HAP-1 (cell line): ENCODE results near the gene LSM14A.
"Not testable (repeated sequence)": the region's sequence is repeated elsewhere in the genome, so short reads cannot be mapped to it uniquely, and the experiment has no call there.

ENCODE experiments used
- DNase-seq, 2 experiments: peaks; one replicate each; pipeline ENCODE4 v3.0.0-alpha.2; 2016 to 2020; ENCODE audit warnings: low spot score in 2 of 2
- H3K27me3 ChIP-seq: fragments of 250-450 bp; sonication (Bioruptor Pico); 2 replicates; pipeline ENCODE4 v1.5.1; 2020; ENCODE audit warnings: low read depth, mild to moderate bottlenecking, moderate library complexity
- H3K36me3 ChIP-seq: fragments of 250-450 bp; sonication (Bioruptor Pico); replicated peaks from 2 replicates; pipeline ENCODE4 v1.5.1; 2020; ENCODE audit warnings: mild to moderate bottlenecking
- H3K4me1 ChIP-seq: fragments of 250-450 bp; sonication (Bioruptor Pico); 2 replicates; pipeline ENCODE4 v1.5.1; 2020; ENCODE audit warnings: mild to moderate bottlenecking
- H3K4me3 ChIP-seq: fragments of 250-450 bp; sonication (Bioruptor Pico); 2 replicates; pipeline ENCODE4 v1.5.1; 2020; ENCODE audit warnings: mild to moderate bottlenecking, moderate library complexity
- H3K9me3 ChIP-seq: fragments of 250-450 bp; sonication (Bioruptor Pico); 2 replicates; pipeline ENCODE4 v1.5.1; 2020; ENCODE audit warnings: mild to moderate bottlenecking, moderate library complexity
- in situ Hi-C: fragments of 300-500 bp; cut with MboI; formaldehyde crosslinking; loops from 3 replicates; pipeline ENCODE4 v1.14.3; 2020; ENCODE audit warnings: low sequenced_read_pairs, inconsistent platforms, mixed read lengths

Gene LSM14A

DNA sequence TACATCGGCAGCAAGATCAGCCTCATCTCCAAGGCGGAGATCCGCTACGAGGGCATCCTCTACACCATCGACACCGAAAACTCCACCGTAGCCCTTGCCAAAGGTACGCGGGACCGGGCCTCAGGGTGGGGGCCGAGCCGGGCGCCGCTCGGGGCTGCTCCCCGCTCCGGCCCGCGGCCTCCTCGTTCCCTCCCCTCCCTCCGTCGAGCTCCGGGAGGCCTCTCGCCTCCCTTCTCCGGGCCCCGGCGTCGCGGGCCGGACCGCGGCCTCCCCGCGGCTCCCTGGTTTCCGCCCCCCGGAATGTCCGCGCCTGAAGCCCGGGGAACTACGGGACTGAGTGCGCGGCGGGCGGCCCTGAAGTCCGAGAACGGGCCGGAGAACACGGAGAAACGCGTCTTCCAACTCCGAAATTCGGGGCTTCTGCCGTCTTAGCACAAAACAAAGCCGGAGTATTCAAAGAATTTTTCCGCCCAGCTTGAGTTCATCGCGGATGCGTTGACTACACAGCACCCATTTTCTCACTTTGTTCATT lies 423 bp downstream of the LSM14A start:
- H3K4me1 ChIP-seq, result peaks cover 22% of the 10 kb centered on the region
- peak overlapping the region; percentile 90 for H3K4me3 ChIP-seq
- H3K36me3 ChIP-seq, result no peaks in the 10 kb centered on the region; the same call in 1 of the 2 replicates
- no peaks in the 10 kb centered on the region for H3K9me3 ChIP-seq
- DNase-seq, result peak; percentile 14 to 26
- H3K27me3 ChIP-seq, result no peaks in the 10 kb centered on the region
- in situ Hi-C loops, result no loop called here

- Histone ChIP-seq H3K4me1 (peaks cover 26% of the 10 kb centered on the region), H3K9me3 (no peaks in the 10 kb centered on the region), H3K36me3 (no peaks in the 10 kb centered on the region; the same call in 1 of the 2 replicates), H3K27me3 (no peaks in the 10 kb centered on the region), H3K4me3 (peak overlapping the region; percentile 90)
- in situ Hi-C loops, result no loop called here
- DNase-seq, result peak; percentile 11 to 46
Observed at GRCh38 chr19:34173193-34173956, 1.1 kb downstream of the LSM14A start.

DNA sequence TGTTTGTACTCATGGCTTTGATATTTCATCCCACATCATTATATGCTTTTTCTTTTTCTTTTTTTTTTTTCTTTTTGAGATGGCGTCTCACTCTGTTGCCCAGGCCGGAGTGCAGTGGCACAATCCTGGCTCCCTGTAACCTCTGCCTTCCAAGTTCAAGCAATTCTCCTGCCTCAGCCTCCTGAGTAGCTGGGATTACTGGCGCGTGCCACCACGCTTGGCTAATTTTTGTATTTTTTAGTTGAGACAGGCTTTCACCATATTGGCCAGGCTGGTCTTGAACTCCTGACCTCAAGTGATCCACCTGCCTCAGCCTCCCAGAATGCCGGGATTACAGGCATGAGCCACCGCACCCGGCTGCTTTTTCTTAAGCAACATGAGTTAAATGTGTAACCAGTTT lies 2.9 kb downstream of the LSM14A start:
- DNase-seq, H3K9me3 ChIP-seq, in situ Hi-C loops, H3K27me3 ChIP-seq, H3K36me3 ChIP-seq: not testable (repeated sequence)
- peaks cover 31% of the 10 kb centered on the region for H3K4me1 ChIP-seq
- peak overlapping the region; percentile 3 for H3K4me3 ChIP-seq

GRCh38 chr19:34176581-34176980 lies 4.3 kb downstream of the LSM14A start:
- peaks cover 27% of the 10 kb centered on the region for H3K4me1 ChIP-seq
- H3K4me3 ChIP-seq, result no peak overlapping the region

GRCh38 chr19:34178274-34178610 lies 5.9 kb downstream of the LSM14A start:
- Histone ChIP-seq H3K4me3 (no peak overlapping the region), H3K4me1 (peaks cover 24% of the 10 kb centered on the region)

More at GRCh38 chr19:34176581-34176980, 4.3 kb downstream of the LSM14A start:
- Histone ChIP-seq H3K27me3 (no peaks in the 10 kb centered on the region), H3K36me3 (peaks cover 8% of the 10 kb centered on the region), H3K9me3 (no peaks in the 10 kb centered on the region)
- in situ Hi-C loops, result no loop called here
- no peak for DNase-seq

GRCh38 chr19:34179066-34179465 lies 6.8 kb downstream of the LSM14A start:
- Histone ChIP-seq H3K27me3 (no peaks in the 10 kb centered on the region), H3K9me3 (no peaks in the 10 kb centered on the region), H3K36me3 (peaks cover 8% of the 10 kb centered on the region; the same call in 1 of the 2 replicates), H3K4me3 (no peak overlapping the region), H3K4me1 (peaks cover 24% of the 10 kb centered on the region)
- no peak for DNase-seq
- in situ Hi-C loops, result no loop called here

More at GRCh38 chr19:34178274-34178610, 5.9 kb downstream of the LSM14A start:
- H3K36me3 ChIP-seq, result peaks cover 8% of the 10 kb centered on the region; the same call in 1 of the 2 replicates
- in situ Hi-C loops, result no loop called here
- H3K9me3 ChIP-seq, result no peaks in the 10 kb centered on the region
- no peaks in the 10 kb centered on the region for H3K27me3 ChIP-seq
- DNase-seq, result peak in 1 of 2 experiments; percentile 22

DNA sequence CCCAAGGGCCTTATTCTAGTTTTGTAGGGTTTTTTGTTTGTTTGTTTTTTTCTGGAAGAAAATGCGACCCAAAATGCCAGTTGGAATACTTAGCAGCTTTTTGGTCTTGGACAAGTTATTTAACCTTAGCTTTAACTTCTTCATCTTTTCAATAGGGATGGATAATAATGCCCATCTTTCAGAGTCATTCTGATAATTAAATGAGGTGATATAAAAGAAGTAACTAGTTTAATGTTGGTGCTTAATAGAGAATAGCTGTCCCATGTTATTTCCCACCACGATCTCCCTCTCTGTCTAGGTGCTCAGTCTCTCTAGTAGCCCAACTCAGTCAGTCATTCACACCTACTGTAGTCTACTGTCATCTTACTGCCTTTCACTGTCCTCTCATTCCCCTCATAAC lies 8.0 kb downstream of the LSM14A start:
- Histone ChIP-seq H3K4me3 (no peak overlapping the region), H3K4me1 (peaks cover 25% of the 10 kb centered on the region), H3K36me3 (peaks cover 10% of the 10 kb centered on the region; the same call in 1 of the 2 replicates), H3K27me3 (no peaks in the 10 kb centered on the region), H3K9me3 (no peaks in the 10 kb centered on the region)
- in situ Hi-C loops, result no loop called here
- no peak for DNase-seq

DNA sequence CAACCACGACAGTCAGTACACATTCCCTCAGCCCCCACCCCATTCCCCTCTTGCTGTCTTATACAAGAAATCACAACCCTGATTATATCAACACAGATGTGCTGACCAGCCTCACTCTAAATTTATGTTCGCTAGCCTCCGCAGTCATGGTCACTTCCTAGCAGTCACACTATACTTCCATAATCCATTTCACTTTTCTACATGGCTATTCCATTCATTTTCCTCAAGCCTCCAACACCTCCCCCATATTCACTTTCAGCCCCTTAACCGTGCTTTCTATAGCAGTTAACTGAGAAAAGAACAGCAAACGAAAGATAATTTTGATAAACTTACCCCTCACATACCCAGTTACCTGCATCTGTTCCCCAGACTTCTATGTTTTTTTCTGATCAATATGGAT lies 8.4 kb downstream of the LSM14A start:
- no peaks in the 10 kb centered on the region for H3K9me3 ChIP-seq
- in situ Hi-C loops, result no loop called here
- H3K4me1 ChIP-seq, result peaks cover 25% of the 10 kb centered on the region
- H3K27me3 ChIP-seq, result no peaks in the 10 kb centered on the region
- no peak for DNase-seq
- peaks cover 10% of the 10 kb centered on the region; the same call in 1 of the 2 replicates for H3K36me3 ChIP-seq
- no peak overlapping the region for H3K4me3 ChIP-seq

GRCh38 chr19:34181111-34181864 lies 9.0 kb downstream of the LSM14A start:
- Histone ChIP-seq H3K4me1 (peaks cover 24% of the 10 kb centered on the region), H3K27me3 (no peaks in the 10 kb centered on the region), H3K36me3 (peaks cover 10% of the 10 kb centered on the region; the same call in 1 of the 2 replicates), H3K4me3 (no peak overlapping the region), H3K9me3 (no peaks in the 10 kb centered on the region)
- in situ Hi-C loops, result no loop called here
- no peak for DNase-seq

DNA sequence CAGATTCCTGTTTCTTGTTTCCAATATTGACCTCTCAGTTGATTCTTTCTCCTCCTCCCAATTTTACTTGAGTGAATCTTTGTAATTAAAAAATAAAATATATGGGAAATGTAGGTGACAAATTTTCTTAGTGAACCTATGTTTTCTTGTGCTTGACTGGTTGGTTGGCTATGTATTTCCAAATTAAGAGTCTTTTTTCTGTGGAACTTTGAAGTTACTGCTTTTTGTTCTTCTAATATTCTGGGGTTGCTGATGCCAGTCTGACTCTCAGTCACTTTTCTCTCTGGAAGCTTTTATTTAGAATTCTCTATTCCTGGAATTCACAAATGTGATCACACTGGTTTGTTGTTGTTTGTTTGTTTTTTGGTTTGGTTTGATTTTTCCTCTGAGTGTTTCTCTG lies 9.8 kb downstream of the LSM14A start:
- Histone ChIP-seq H3K9me3 (no peaks in the 10 kb centered on the region), H3K36me3 (peaks cover 10% of the 10 kb centered on the region; the same call in 1 of the 2 replicates), H3K27me3 (no peaks in the 10 kb centered on the region), H3K4me1 (peaks cover 15% of the 10 kb centered on the region), H3K4me3 (no peak overlapping the region)
- in situ Hi-C loops, result no loop called here
- DNase-seq, result no peak

DNA sequence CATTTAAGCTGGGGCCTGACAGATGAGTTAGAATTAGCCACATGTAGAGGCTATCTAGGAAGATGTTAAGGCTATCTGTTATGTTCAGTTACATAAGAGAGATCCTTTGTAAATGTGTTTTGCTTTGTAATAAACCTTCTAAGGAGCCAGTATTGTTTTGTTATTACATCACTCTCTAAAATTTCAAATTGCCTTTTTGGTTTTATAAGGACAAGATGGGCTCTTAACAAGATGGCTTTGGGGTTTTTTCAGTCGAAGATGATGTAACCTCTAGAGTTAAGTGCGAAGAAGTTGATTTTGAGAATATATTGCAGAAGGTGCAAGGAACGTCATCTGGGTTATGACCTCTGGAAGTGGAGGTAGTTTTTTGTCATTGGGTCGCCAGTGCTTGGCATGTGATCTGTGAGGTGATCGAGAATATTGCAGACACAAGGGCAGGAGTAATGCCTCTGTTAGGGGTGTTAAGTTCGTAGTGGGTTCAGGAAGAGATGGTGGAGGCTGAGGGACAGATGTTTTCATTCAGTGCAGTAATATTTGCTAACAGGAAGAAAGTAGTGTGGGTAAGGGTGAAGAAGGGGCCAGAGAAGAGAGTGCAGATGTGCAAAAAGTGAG lies 12.7 kb downstream of the LSM14A start:
- Histone ChIP-seq H3K4me3 (no peak overlapping the region), H3K9me3 (no peaks in the 10 kb centered on the region), H3K27me3 (no peaks in the 10 kb centered on the region), H3K4me1 (peaks cover 17% of the 10 kb centered on the region), H3K36me3 (0 out of 2 replicates have a peak, but pooled peaks cover 6% of the 10 kb centered on the region)
- in situ Hi-C loops, result no loop called here
- DNase-seq, result no peak

GRCh38 chr19:34186205-34186604 lies 13.9 kb downstream of the LSM14A start:
- no peak for DNase-seq
- 0 out of 2 replicates have a peak, but pooled peaks cover 3% of the 10 kb centered on the region for H3K36me3 ChIP-seq
- in situ Hi-C loops, result no loop called here
- peaks cover 19% of the 10 kb centered on the region for H3K4me1 ChIP-seq
- H3K9me3 ChIP-seq, result no peaks in the 10 kb centered on the region
- H3K27me3 ChIP-seq, result no peaks in the 10 kb centered on the region
- no peak overlapping the region for H3K4me3 ChIP-seq

DNA sequence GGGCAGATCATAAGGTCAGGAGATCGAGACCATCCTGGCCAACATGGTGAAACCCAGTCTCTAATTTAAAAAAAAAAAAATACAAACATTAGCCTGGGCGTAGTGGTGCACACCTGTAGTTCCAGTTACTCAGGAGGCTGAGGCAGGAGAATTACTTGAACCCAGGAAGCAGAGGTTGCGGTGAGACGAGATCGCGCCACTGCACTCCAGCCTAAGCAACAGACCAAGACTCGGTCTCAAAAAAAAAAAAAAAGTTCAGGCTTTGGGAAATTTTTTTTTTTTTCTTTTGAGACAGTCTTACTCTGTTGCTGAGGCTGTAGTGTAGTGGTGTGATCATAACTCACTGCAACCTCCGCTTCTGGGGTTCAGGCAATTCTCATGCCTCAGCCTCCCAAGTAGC lies 14.7 kb downstream of the LSM14A start:
- Histone ChIP-seq H3K36me3 (0 out of 2 replicates have a peak, but pooled peaks cover 3% of the 10 kb centered on the region), H3K9me3 (no peaks in the 10 kb centered on the region)
- in situ Hi-C loops, result no loop called here

More for the DNA sequence above, 14.7 kb downstream of the LSM14A start:
- Histone ChIP-seq H3K4me3 (no peak overlapping the region), H3K4me1 (peaks cover 19% of the 10 kb centered on the region), H3K27me3 (no peaks in the 10 kb centered on the region)
- DNase-seq, result no peak
